ENCODE measurements around the gene SLCO3A1. TPM values are rescaled to one million over a fixed set of nuclear protein-coding genes. Genes with fewer than 3 reads are reported as not detected.
A peak's percentile ranks its signal among the peaks of the same experiment; 100 is the strongest.

Gene SLCO3A1
- polyA plus RNA-seq, 1 donor from 2014 or later: 3.1 TPM

DNA sequence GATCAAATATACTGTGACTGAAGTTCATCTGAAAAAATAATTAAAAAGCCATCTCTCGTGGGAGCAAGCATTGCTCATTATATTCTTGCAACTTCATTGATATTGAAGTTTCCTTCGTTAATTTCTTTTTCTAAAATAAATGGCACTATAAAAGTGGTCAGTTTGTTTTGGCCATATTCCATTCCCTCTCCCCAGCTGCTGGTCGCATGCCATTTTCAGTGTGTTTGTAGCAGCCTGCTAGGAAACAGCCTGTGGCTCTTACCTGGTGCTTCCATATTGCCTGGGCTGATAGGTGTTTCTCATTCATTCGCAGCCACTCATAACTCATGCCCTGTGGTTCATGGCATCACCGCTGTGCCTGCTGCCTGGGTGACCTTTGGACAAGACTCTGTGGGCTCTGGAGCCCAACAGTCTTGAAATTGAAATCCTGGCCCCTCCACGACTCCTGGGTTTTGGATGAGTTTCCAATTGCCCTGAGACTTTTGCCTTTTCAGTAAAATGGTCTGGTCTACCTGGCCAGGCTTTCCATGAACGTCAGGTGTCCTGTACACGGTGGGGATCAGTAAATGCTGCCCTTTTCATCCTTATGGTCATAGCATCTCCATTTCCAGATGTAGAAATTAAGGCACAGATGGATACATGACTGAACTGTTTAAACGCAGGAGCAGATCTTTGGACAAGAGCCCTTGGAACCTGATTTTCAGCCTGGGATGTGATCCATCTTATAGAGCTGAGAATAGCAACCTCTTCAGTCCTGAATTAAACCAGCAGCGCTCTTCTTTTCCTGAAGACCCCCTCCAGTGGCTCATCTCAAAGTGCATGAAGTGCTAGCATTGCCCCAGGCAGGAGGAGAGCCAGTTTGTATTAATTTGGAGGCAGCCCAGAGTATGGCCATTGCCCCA lies 69.4 kb downstream of the SLCO3A1 start:
- no peaks in the 10 kb centered on the region for H3K27me3 Mint-ChIP-seq
- H3K27ac Mint-ChIP-seq: no peak overlapping the region
- H3K9me3 Mint-ChIP-seq: no peaks in the 10 kb centered on the region
- H3K4me3 Mint-ChIP-seq: peak overlapping the region in 1 of 4 donors; percentile 3
- H3K4me1 Mint-ChIP-seq: peaks cover 0 to 4% (median 1%) of the 10 kb centered on the region in 3 donors
- peaks cover 2% of the 10 kb centered on the region for H3K36me3 Mint-ChIP-seq

DNA sequence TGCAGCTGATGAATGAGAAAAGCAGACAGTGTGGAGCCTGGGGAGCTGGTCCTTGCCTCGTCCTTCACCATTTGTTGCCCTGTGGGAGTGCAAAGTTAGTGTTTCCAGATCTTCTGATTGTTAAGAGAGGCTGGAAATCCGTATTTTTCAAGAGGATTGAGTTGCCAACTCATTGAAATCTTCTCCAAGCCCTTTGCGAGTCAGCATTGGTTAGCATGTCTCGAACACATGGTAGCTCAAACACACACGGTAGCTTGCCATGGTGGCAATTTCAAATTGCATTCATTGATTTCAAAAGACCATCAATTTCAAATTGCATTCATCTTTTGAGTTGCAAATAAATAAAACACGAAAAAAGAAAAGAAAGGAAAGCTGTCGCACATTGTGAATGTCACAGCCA lies 70.7 kb downstream of the SLCO3A1 start:
- no peaks in the 10 kb centered on the region for H3K27me3 Mint-ChIP-seq
- peaks cover 2% of the 10 kb centered on the region for H3K36me3 Mint-ChIP-seq
- no peaks in the 10 kb centered on the region for H3K9me3 Mint-ChIP-seq
- H3K4me3 Mint-ChIP-seq: no peak overlapping the region
- peaks cover 0 to 4% (median 1%) of the 10 kb centered on the region in 3 donors for H3K4me1 Mint-ChIP-seq
- H3K27ac Mint-ChIP-seq: no peak overlapping the region

DNA sequence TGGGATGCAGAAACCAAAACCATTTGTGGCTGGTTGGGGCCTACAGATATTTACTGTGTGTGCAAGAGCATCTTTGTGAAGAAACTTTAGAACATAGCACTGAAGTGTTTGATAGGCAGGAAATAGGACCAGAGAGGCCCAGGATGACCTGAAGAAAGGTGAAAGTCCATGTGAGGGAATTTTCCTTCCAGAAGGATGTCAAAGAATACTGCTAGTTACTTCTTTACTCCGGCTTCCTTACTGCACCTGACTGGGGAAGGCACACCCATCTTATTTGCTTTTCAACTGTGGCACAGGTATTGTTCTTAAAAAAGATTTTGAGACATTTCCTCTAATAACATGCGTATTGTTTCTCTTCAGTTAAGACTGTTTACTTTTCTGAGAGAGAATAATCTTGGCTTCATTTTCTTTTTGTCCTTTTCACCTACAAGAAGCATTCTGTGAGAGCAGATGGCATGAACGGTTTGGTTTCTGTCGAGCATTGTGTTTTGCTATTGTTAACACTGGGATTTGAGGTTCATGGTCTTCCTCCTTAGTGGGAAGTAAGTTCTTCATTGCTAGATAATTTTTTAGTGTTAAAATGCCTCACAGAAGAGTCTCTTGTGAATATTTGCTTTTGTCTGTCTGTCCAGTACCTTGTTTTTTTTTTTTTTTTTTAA lies 71.5 kb downstream of the SLCO3A1 start:
- Mint-ChIP-seq H3K4me1 (peaks cover 0 to 4% (median 1%) of the 10 kb centered on the region in 3 donors), H3K4me3 (no peak overlapping the region), H3K9me3 (no peaks in the 10 kb centered on the region), H3K36me3 (peaks cover 2% of the 10 kb centered on the region), H3K27ac (no peak overlapping the region), H3K27me3 (no peaks in the 10 kb centered on the region)

GRCh38 chr15:91925794-91926193 lies 72.3 kb downstream of the SLCO3A1 start:
- Mint-ChIP-seq H3K4me1 (peaks cover 0 to 4% (median 1%) of the 10 kb centered on the region in 3 donors), H3K4me3 (no peak overlapping the region), H3K9me3 (no peaks in the 10 kb centered on the region), H3K27ac (no peak overlapping the region), H3K36me3 (peaks cover 2% of the 10 kb centered on the region), H3K27me3 (no peaks in the 10 kb centered on the region)

DNA sequence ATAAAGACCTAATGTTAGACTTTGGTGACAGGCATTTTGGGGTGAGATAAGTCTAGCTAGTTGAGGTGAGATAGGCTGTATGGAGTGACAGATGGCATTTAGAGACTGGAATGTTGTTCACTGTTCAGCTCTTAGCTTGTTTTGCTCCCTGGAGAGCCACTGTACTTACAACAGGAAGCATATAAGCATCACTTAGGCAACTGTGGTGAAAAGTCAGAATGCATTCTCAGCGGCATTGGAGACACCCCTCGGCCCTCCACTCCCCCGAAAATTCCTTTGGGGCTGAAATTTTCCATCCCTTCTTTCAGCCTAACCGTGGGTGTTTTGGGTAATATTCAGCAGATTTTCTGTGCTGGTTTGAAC lies 73.4 kb downstream of the SLCO3A1 start:
- Mint-ChIP-seq H3K9me3 (no peaks in the 10 kb centered on the region), H3K4me3 (no peak overlapping the region), H3K36me3 (no peaks in the 10 kb centered on the region), H3K27me3 (no peaks in the 10 kb centered on the region), H3K4me1 (peaks cover 0 to 1% (median 0%) of the 10 kb centered on the region in 3 donors), H3K27ac (no peak overlapping the region)

DNA sequence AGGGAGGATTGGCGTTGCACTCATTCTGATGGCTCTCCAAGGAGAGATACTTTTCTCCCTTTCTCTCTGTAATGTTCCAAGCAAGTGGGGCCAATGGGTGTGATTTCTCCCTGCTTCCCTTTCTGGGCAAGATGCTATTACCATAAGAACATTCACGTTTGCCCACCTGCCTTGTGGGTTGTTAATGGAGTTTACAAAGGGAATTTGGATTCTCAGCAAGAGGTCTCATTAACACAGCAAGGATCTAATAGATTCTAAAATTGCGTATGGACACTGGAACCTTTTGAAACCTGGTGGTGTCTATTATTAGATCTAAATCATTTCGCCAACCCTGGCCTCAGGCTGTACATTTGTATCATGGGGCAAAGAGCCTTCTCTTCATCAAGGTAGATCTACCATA lies 74.1 kb downstream of the SLCO3A1 start:
- Mint-ChIP-seq H3K4me3 (no peak overlapping the region), H3K27me3 (no peaks in the 10 kb centered on the region), H3K36me3 (no peaks in the 10 kb centered on the region), H3K4me1 (no peaks in the 10 kb centered on the region), H3K27ac (no peak overlapping the region), H3K9me3 (no peaks in the 10 kb centered on the region)

DNA sequence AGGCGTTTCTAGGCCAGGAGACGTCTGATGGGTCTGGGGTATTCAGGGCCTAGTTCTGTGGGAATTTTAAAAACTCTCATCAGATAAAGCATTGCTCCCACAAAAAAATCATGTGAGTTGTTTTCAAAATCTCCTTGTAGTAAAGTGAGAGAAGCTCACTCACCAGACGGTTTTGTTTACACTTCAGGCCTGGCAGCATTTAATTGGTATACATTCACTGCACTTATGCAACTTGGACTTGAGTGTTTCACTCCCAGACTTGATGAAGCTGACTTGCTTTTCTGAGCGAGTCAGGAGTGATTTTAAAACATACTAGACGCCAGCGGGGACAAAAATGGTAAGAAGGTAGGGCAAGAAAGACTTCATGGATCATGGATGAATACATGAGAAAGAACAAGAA lies 75.2 kb downstream of the SLCO3A1 start:
- no peaks in the 10 kb centered on the region for H3K9me3 Mint-ChIP-seq
- no peaks in the 10 kb centered on the region for H3K4me1 Mint-ChIP-seq
- H3K36me3 Mint-ChIP-seq: no peaks in the 10 kb centered on the region
- H3K27ac Mint-ChIP-seq: no peak overlapping the region
- no peaks in the 10 kb centered on the region for H3K27me3 Mint-ChIP-seq
- no peak overlapping the region for H3K4me3 Mint-ChIP-seq

DNA sequence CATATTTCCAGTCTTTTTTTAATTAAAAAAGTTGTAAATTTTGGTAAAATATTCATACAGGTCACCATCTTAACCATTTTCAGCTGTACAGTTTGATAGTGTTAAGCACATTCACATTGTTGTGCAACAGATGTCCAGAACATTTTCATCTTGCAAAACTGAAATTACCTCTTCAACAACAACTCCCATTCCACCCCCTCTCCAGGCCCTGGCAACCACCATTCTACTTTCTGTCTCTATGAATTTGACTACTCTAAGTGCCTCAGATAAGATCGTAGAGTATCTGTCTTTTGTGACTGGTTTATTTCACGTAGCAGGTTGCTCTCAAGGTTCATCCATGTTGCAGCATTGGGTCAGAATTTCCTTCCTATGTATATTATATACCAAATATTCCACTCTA lies 76.0 kb downstream of the SLCO3A1 start:
- no peaks in the 10 kb centered on the region for H3K4me1 Mint-ChIP-seq
- H3K9me3 Mint-ChIP-seq: no peaks in the 10 kb centered on the region
- H3K4me3 Mint-ChIP-seq: no peak overlapping the region
- no peak overlapping the region for H3K27ac Mint-ChIP-seq
- H3K36me3 Mint-ChIP-seq: no peaks in the 10 kb centered on the region
- H3K27me3 Mint-ChIP-seq: no peaks in the 10 kb centered on the region

- no peaks in the 10 kb centered on the region for H3K27me3 Mint-ChIP-seq
- no peaks in the 10 kb centered on the region for H3K4me1 Mint-ChIP-seq
- H3K36me3 Mint-ChIP-seq: no peaks in the 10 kb centered on the region
- no peak overlapping the region for H3K4me3 Mint-ChIP-seq
- H3K27ac Mint-ChIP-seq: peak overlapping the region in 1 of 3 donors; percentile 27
- H3K9me3 Mint-ChIP-seq: peaks cover 0 to 2% (median 1%) of the 10 kb centered on the region in 3 donors
Measured at GRCh38 chr15:91930092-91930491, 76.6 kb downstream of the SLCO3A1 start.

- H3K4me1 Mint-ChIP-seq: peaks cover 0 to 4% (median 0%) of the 10 kb centered on the region in 3 donors
- peak overlapping the region in 1 of 4 donors; percentile 36 for H3K4me3 Mint-ChIP-seq
- no peaks in the 10 kb centered on the region for H3K27me3 Mint-ChIP-seq
- H3K36me3 Mint-ChIP-seq: peaks cover 2% of the 10 kb centered on the region
- peaks cover 0 to 2% (median 1%) of the 10 kb centered on the region in 3 donors for H3K9me3 Mint-ChIP-seq
- H3K27ac Mint-ChIP-seq: no peak overlapping the region
Measured at GRCh38 chr15:91936182-91936775, 82.8 kb downstream of the SLCO3A1 start.

- peaks cover 2% of the 10 kb centered on the region for H3K36me3 Mint-ChIP-seq
- H3K4me3 Mint-ChIP-seq: no peak overlapping the region
- no peak overlapping the region for H3K27ac Mint-ChIP-seq
- H3K27me3 Mint-ChIP-seq: no peaks in the 10 kb centered on the region
- peaks cover 0 to 4% (median 0%) of the 10 kb centered on the region in 3 donors for H3K4me1 Mint-ChIP-seq
- H3K9me3 Mint-ChIP-seq: peaks cover 0 to 2% (median 1%) of the 10 kb centered on the region in 3 donors
Measured at GRCh38 chr15:91936927-91937326, 83.4 kb downstream of the SLCO3A1 start.

GRCh38 chr15:91938136-91938535 lies 84.6 kb downstream of the SLCO3A1 start:
- Mint-ChIP-seq H3K36me3 (peaks cover 2% of the 10 kb centered on the region), H3K27me3 (peaks cover 2% of the 10 kb centered on the region), H3K9me3 (peaks cover 0 to 2% (median 1%) of the 10 kb centered on the region in 3 donors), H3K27ac (no peak overlapping the region), H3K4me1 (peaks cover 0 to 4% (median 4%) of the 10 kb centered on the region in 3 donors), H3K4me3 (no peak overlapping the region)

- peaks cover 0 to 2% (median 1%) of the 10 kb centered on the region in 3 donors for H3K9me3 Mint-ChIP-seq
- peaks cover 0 to 5% (median 4%) of the 10 kb centered on the region in 3 donors for H3K4me1 Mint-ChIP-seq
- peaks cover 3% of the 10 kb centered on the region for H3K27me3 Mint-ChIP-seq
- no peak overlapping the region for H3K4me3 Mint-ChIP-seq
- H3K36me3 Mint-ChIP-seq: peaks cover 2% of the 10 kb centered on the region
- H3K27ac Mint-ChIP-seq: peak overlapping the region in 1 of 3 donors; percentile 9
Measured at GRCh38 chr15:91939403-91939831, 85.9 kb downstream of the SLCO3A1 start.

GRCh38 chr15:91940496-91941381 lies 87.2 kb downstream of the SLCO3A1 start:
- no peak overlapping the region for H3K27ac Mint-ChIP-seq
- H3K9me3 Mint-ChIP-seq: peaks cover 0 to 2% (median 0%) of the 10 kb centered on the region in 3 donors
- H3K4me1 Mint-ChIP-seq: peaks cover 0 to 5% (median 0%) of the 10 kb centered on the region in 3 donors

More at GRCh38 chr15:91940496-91941381, 87.2 kb downstream of the SLCO3A1 start:
- peaks cover 7% of the 10 kb centered on the region for H3K27me3 Mint-ChIP-seq
- H3K36me3 Mint-ChIP-seq: no peaks in the 10 kb centered on the region
- no peak overlapping the region for H3K4me3 Mint-ChIP-seq
